Right forelimb (tissue), 1 donor: ENCODE measurements around the gene MS4A8.
"Not testable (repeated sequence)": the region's sequence is repeated elsewhere in the genome, so short reads cannot be mapped to it uniquely, and the experiment has no call there.

Experiments
- DNase-seq: peaks from one replicate; pipeline ENCODE4 v3.0.0-alpha.2; 2018

The MS4A8 gene, protein sequence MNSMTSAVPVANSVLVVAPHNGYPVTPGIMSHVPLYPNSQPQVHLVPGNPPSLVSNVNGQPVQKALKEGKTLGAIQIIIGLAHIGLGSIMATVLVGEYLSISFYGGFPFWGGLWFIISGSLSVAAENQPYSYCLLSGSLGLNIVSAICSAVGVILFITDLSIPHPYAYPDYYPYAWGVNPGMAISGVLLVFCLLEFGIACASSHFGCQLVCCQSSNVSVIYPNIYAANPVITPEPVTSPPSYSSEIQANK

DNA sequence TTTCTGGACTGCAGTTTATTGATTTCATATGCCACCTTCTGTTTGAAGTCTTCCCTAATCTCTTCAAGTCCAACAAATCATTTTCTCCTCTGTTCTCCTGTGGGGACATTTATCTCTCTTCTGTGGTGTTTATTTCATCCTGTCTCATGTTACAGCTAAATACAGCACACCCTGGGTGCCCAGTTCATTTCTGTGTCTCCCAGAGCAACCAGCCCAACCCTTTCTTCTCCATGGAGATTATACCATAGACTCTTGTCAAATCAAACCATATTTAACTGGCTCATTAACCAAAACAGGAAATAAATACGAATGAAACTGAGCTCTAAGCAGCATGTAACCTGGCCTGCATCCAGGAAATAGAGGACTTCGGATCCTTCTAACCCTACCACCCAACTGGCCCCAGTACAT, at the start of gene MS4A8:
MS4A8 (plus strand) TSS at position 329 of the 408 bp plus-strand sequence. CDS start 1,249 bp downstream, outside the sequence.
- no peak for DNase-seq

DNA sequence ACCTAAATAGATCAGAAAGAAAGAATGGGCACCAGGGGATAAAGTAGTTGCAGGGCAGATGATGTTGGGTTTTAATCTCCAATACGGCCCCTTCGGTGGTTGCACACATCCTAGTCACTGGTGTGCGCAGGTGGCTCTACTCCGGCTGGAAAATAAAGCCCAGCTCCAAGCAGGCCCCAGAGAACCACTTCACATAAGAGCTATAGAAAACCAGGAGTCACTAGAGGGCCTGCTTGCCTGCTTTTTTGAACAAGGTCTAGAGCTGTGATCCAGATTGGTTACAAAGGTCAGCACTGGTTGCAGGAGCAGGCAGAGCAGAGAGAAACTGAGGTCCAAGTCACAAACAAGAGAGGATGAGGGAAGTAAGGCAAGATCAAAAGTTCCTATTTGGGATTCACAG, 41.5 kb upstream of the MS4A8 start:
- no peak for DNase-seq

DNA sequence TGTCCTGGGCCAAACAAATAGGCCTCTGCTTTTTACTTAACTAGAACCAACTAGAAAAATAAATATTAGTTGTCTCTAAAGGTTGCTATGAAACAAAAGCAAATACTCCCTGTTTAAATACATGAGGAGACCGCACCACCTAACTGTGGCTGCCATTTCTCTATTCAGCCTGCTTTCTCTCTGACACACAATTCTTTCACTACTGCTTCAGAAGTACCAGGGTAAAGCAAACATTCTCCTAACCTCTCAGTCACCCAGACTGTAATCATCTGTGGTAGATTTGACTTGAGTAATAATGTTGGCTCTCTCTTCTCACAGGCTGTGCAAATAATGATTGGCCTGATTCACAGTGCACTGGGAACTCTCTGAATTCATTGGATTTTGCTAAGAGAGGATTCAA, 41.0 kb upstream of the MS4A8 start:
- DNase-seq: no peak

DNA sequence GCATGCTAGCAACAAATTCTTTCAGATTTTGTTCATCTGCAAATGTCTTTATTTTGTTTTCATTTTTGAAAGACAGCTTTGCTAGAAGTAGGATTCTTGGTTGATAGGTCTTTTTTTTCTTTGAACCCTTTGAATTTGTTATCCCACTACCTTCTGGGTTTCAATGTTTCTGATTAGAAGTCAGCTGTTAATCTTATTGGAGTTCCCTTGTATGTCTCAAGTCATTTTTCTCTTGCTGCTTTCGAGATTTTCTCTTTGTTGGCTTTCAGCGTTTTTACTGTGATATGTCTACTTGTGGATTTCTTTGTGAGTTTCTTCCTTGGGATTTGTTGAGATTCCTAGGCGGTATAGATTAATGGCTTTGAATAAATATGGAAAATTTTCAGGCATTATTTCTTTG, 27.2 kb upstream of the MS4A8 start:
- no peak for DNase-seq

DNA sequence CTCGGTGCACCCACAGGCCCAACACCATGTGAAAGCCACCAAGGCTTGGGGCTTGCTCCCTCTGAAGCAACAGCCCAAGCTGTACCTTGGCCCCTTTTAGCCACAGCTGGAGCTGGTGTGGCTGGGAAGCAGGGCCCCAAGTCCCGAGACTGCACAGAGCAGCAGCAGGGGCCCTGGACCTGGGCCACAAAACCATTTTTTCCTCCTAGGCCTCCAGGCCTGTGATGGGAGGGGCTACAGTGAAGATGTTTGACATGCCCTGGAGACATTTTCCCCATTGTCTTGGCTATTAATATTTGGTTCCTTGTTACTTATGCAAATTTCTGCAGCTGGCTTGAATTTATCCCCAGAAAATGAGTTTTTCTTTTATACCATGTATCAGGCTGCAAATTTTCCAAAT, 21.2 kb upstream of the MS4A8 start:
- DNase-seq: not testable (repeated sequence)

DNA sequence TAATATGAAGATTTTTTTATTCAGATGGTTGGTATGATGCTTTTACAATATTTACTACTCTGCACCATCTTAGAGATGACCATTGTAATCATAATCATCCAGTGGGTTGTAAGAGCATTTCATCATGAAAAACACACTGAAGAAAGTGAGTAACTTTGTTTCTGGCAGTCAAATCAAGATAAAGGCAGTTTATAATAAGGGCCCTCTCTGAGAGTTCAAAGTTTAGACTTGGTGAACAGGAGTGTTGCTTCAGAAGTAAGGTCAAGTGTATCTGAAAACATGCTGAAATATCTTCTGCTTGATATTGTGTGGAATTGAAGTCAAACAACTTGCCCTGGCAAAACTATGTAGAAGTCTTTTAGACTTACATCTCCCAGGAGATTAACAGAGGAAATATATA, 19.5 kb upstream of the MS4A8 start:
- DNase-seq: no peak

DNA sequence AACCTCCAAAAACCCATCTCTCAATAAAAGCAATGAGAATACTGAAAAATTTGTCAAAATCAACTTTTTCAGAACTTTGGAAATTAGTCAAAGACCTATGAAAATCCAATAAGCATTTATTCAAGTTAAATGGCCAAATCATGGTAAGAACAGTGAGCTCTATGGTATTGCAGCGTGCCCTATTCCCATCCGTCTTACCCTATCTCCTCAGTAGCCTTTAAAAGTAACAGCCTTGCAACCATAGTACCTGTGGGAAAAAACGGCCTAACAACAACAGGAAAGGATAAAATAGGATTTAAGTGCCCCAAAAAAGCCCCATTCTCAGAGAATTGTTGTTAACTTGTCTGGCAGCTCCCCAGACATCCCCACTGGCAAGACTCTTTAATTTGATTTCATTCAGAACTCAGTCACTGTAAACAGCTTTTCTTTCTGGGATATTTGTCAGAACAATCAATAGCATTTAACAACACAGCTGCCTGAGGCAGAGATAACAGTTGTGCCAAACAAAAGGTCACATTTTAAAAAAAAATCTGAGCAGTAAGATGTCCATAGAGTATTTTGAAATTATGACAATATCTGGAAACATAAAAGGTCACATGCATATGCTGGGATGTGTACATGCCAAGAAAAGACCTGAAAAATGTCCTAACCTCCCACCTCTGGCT, 18.8 kb upstream of the MS4A8 start:
- no peak for DNase-seq

DNA sequence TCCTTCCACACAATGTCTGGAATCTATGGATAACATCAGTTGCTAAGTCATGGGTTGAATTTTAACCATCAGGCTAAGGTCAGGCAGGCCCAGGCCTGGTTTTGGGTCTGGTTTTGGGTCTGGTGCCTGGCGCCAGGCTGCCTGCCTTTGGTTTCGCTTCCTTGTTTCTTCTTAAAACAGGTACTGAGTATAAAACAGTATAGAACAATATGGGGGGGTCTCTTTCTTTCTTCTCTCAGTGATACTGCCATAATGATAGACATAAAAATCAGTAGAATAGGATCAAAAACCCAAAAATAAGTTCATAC, 14.9 kb upstream of the MS4A8 start:
- not testable (repeated sequence) for DNase-seq

DNA sequence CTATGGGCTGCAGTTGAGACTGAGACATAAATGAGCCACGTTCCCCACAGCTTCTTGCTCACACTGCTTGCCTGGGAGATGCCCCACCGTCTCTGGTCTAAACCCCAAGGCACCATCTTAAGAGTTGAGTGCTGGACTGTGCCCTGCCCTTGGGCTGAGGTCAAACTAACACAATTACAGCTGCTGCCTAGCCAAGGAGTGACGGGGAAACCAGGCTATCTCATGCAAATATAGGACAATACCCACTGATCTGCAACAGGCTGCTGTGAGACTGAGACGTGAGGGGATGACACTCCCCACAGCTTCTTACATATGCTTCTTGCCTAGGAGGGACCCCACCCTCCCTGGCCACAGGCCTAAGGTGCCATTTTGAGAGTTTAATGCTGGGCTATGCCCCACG, 7.8 kb upstream of the MS4A8 start:
- no peak for DNase-seq

DNA sequence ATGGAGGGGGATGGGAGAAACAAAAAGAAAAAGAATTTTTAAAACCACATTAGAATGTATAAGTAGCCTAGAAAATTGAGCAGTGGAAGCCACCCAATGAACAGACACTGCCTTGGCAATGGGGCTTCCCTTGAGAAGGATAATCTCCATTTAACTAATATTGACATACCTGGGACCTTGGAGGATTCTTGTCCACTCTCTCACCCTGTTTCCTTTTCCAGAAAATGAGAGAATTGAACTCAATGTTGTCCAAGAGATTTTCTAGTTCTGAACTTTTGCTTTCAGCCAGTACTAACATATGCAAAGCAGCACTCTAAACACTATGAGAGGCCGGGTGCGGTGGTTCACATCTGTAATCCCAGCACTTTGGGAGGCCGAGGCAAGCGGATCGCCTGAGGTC, 524 bp downstream of the MS4A8 start:
- DNase-seq: no peak

DNA sequence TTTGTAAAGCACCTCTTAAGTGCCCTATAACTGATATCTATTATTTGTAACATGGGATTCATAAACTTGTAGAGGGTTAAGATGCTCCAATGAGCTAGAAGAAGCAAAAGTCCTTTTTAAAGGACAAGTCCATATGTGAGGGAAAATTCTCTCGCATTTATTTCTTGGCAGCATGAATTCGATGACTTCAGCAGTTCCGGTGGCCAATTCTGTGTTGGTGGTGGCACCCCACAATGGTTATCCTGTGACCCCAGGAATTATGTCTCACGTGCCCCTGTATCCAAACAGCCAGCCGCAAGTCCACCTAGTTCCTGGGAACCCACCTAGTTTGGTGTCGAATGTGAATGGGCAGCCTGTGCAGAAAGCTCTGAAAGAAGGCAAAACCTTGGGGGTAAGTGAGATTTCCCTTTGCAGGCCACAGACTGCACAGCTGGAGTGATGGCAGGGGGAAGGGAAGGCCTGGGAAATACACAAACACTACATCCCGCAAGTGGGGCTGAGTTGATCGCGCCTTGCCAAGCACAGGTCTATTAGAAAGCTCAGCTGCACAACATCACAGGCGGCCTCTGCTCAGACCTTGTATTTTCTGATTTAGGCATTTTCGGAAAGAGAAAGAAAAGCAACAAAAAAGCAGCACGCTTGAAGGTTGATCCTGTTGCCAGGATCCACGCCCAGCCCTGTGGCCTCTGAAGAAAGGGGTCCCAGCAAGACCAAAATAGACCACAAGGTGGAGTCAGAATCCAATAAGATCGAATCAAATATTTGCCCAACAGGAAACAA, 1.5 kb downstream of the MS4A8 start:
- peak; percentile 48 for DNase-seq

DNA sequence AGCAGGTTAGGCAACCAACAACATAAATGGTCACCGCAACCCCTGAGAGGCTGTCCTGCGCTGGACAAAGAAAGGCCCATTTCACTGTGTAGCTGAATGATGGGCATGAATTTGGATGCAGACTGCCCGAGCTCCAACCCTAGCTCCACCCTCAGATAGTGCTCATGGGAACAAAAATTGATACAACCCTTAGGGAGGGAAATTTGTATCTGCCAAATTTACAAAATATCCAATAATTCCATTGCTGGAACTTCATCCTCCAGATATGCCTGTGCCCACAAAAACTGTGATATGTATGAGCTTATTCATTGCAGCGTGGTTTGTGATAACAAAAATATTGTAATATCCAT, 2.0 kb downstream of the MS4A8 start:
- DNase-seq: no peak

DNA sequence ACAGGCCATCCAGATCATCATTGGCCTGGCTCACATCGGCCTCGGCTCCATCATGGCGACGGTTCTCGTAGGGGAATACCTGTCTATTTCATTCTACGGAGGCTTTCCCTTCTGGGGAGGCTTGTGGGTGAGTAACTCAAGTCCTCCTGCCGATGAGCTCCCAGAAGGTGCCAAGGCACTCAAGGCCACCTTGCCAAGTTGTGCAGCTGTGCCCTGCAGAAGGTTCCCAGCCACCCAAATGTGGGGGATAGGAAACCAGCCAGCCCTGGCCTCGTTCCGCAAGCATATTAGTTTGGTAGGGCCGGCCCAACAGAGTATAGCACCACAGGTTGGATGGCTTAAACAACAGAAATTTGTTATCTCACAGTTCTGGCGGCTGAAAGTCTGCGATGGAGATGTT, 4.0 kb downstream of the MS4A8 start:
- no peak for DNase-seq

DNA sequence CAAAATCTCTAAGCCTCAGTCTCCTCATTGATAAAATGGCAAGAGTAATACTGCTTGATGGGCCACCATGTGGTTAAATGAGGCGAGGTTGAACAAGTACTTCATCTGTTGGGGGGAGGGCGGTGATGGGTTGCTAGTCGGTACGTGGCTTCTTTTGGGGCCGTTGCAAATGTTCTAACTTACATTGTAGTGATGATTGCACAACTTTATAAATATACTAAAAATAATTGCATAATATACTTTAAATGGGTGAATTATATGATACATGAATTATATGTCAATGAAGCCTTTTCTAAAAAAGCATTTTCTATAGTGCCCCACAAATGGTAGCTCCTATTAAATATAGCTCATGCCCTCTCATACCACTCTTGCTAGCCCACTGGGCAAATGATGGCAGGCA, 6.5 kb downstream of the MS4A8 start:
- no peak for DNase-seq

DNA sequence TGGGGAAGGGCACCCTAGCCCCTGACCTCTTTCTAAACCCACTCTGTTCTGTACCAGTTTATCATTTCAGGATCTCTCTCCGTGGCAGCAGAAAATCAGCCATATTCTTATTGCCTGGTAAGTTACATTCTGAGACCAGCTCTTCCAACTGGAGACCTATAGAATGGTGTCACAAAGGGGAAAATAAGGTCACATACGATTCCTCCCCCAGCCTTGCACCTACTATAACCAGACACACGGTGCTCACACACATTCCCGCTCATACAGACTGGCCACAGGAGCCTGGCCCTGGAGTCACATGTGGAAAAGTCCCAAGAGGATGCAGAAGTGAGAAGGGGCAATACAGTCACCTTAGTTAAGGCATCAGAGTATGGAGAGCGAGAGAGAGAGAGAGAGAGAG, 7.5 kb downstream of the MS4A8 start:
- no peak for DNase-seq

DNA sequence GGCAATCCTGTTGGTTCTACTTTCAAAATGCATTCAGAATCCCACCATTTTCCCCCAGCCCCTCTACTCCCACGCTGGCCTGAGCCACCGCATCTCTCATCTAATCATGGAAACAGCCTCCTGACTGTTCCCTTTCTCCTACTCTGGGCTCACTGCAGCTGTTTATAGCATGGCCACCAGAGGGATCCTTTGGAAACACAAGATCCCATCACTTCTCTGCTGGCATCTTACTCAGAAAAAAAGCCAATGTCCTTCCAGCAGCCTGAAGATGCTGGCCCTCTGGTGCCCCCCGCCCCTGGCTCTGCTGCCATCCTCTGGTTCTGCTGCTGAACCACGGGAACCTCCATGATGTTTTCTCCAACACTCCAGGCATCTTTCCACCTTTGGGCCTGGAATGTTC, 11.1 kb downstream of the MS4A8 start:
- DNase-seq: no peak

DNA sequence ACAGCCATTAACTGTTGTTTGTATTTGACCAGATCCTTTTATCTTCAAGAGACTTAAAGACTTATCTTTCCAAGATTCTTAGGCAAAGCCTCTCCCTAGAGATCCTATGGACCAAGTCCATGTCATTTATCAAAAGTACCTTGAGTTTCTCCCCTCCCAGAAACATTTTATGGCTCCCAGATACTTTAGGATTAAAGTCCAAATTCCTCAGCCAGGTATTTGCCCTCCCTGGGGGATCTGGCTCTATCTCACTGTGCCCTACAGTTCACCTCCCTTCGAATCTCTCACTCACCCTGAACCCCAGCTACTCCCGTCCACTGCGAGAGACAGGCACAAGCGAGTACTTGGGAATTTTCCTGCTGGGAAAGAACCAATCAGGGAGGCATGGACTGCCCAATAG, 11.9 kb downstream of the MS4A8 start:
- DNase-seq: no peak

DNA sequence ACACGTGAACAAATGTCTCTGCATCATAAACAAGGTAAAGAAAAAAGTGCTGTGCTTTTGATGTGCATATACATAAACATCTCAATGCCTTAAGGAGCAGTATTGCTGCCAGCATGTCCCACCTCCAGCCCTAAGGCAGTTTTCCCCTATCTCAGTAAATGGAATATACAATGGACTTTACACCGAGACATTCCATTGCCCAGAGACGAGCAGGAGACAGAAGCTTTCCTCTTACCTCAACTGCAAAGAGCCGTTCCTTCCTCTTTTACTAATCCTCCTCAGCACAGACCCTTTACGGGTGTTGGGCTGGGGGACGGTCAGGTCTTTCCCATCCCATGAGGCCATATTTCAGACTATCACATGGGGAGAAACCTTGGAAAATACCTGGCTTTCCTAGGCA, 14.0 kb downstream of the MS4A8 start:
- not testable (repeated sequence) for DNase-seq

DNA sequence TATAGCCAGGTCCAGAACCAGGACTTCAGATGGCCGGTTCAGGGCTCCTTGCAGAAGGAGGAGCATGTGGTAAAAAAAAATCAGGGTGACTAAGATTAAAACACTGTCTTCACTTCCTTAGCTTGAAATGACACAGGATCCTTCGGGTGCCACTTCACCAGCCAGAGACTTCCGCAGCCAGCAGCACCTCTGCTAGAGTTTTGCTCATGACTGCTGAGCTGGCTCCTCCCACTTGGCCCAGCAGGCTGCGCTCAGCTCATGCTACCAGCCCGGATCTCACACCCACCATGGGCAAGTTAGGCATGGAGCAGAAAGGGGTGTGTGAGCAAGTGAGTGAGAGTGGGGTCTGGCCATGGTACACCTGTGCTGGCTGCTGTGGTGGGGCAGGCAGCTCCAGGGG, 18.5 kb downstream of the MS4A8 start:
- no peak for DNase-seq

DNA sequence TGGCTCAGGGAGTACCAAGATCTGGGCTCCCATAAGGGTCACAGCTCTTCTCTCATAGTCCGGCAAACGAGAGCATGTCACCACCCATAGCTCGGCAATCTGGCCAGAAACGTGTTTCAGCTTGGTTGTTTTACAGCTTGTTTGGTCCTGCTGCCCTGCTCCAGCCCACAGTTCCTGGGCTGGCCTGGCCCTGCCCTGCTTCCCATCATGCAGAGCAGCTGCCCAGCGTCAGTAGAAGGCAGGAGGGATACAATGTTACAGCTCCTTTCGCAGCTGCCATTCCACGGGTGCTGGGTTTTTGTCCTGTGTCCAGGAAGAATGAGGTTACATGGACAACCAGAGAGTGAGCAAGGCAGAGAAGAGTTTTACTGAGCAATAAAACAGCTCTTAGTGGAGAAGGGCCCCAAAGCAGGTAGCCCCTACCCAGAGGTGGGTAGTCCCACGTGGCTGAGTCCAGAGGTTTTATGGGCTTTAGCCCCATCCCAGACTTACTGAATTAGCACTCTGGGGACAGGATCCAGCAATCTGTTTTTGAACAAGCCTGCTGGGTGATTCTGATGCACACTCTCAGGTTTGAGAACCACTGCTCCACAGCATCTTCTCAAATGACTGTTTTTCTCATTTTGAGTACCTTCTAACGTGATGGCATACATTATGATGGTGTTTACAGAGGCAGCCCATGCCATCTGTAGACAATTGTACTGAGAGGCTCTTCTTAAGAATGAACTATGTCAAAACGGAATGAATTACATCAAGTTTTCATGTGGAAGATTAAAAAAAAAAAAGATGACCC, 19.3 kb downstream of the MS4A8 start:
- no peak for DNase-seq

DNA sequence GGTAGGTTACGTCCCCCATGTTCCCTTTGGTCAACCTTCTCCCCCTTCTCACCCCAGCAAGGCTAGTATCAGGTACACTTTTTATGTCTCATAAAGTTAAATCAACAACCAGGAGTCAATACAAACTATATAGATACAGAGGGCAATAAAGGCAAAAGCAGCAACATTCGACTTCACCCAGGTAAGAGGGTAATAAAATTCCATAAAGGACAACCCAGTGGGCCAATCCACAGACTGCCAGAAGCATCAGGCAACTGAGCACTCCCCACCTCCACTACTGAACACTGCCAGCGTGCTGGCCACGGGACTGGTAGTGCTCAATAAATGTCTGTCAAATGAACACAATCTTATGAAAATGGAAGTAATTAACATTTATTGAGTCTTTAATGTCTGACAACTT, 20.0 kb downstream of the MS4A8 start:
- DNase-seq: no peak

DNA sequence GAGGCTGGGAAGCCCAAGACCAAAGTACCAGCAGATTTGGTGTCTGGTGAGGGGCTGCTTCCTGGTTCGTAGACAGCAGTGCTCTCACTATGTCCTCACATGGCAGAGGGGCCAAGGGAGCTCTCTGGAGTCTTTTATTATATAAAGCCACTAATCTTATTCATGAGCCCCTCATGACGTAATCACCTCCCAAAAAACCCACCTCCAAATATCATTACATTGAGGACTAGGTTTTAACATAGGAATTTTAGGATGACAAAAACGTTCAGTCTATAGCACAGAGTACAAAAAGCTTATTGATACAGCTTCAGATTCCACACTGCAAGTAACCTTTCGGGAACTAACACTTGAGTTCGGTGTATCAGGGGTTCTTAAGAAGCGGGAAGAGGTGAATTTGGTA, 21.0 kb downstream of the MS4A8 start:
- no peak for DNase-seq

DNA sequence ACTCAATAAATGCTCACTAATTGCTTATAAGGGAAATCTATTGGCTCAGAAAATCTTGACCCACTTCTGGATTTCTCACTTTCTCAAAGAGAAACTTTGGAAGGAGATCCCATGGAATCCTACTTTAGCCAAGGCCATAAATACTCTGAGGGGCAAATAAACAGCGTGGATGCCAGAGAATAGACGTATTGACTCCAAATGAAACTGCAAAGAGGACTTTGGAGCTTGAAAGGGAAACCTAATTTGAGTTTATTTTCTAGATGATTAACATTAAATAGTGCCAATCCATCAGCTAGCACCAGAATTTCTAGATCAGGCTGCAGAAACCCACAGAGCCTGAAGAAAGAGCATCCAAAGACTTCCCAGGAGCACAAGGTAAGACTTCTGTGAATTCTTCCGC, 25.0 kb downstream of the MS4A8 start, which contains the start of gene MS4A18:
MS4A18 (plus strand) TSS at position 301 of the 400 bp plus-strand sequence.
- DNase-seq: no peak

DNA sequence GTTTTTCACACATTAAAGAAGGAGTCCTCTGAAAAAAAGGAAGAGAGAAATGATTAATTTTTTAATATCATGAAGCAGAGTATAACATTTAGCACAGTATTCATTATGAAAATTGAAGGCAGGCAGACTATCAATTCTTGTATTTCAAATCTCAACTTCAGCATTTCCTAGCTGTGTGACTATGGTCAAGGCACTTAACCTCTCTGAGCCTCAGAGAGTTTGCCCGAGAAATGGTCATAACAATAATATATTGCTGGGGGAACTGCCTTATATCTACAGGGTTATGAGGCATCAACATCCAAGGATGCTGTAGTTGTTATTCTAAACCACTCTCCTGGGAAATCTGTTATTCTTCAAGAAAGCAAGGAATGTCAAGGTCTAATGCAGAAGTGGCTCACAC, 26.2 kb downstream of the MS4A8 start:
- DNase-seq: no peak
